ENCODE data around the gene KBTBD3.

GRCh38 chr11:106021181-106021966, 55.8 kb downstream of the KBTBD3 start:
- TF ChIP-seq CTCF (conservative IDR thresholded peaks at IDR 0.05; ENCODE audit: low read length) (no peak), EZH2phosphoT487 (IDR thresholded peaks at IDR 0.05; ENCODE audit: borderline replicate concordance, low read depth, low read length) (no peak)

All from OCI-LY7 (cell line).